Breast epithelium (tissue), 3 donors: ENCODE measurements around the gene BRF1.
"Not testable (repeated sequence)": the region's sequence is repeated elsewhere in the genome, so short reads cannot be mapped to it uniquely, and the experiment has no call there.

Experiments
- CTCF ChIP-seq, 3 donors: fragments of 450-650 bp; IDR thresholded peaks; one replicate each; pipeline ENCODE4 v1.5.1; 2016 to 2017; ENCODE audit warnings: antibody characterized with exemption in 3 of 3, mild to moderate bottlenecking in 3 of 3, moderate library complexity in 3 of 3
- POLR2AphosphoS5 ChIP-seq, 3 donors: sonication (generic); formaldehyde crosslinking; IDR thresholded peaks; one replicate each; pipeline ENCODE4 v1.6.1; 2017; ENCODE audit warnings: antibody characterized with exemption in 3 of 3

- TF ChIP-seq CTCF, POLR2AphosphoS5 (IDR thresholded peaks at IDR 0.05): not testable (repeated sequence)
Measured at GRCh38 chr14:105288936-105289335, 11.9 kb downstream of the BRF1 start.
